Loucy (cell line): Measurements from ENCODE around the gene MRPS12.

Experiments used
- H2AFZ ChIP-seq: fragments of 200-600 bp; sonication (generic); 2 replicates; pipeline ENCODE4 v1.6.0; 2016; ENCODE audit warnings: antibody characterized with exemption, mild to moderate bottlenecking, low read length, moderate library complexity
- H3F3A ChIP-seq: fragments of 200-600 bp; 2 replicates; pipeline ENCODE4 v1.6.0; 2016; ENCODE audit warnings: antibody characterized with exemption, low read depth, mild to moderate bottlenecking
- H3K27me3 ChIP-seq: fragments of 200-600 bp; sonication (generic); 2 replicates; pipeline ENCODE4 v1.6.1; 2014; ENCODE audit warnings: low read length, mild to moderate bottlenecking; ENCODE audit not compliant: insufficient read depth, poor library complexity, severe bottlenecking
- H3K36me3 ChIP-seq: fragments of 200-600 bp; sonication (generic); 2 replicates; pipeline ENCODE4 v1.6.1; 2016; ENCODE audit warnings: low read length; ENCODE audit not compliant: insufficient read depth
- H3K4me1 ChIP-seq: fragments of 200-600 bp; sonication (generic); 2 replicates; pipeline ENCODE4 v1.5.1; 2014; ENCODE audit warnings: low read length, mild to moderate bottlenecking; ENCODE audit not compliant: insufficient read depth, poor library complexity, severe bottlenecking
- H3K4me2 ChIP-seq: fragments of 200-600 bp; sonication (generic); 2 replicates; pipeline ENCODE4 v1.6.0; 2014; ENCODE audit warnings: antibody characterized with exemption, low read length, low read depth, mild to moderate bottlenecking; ENCODE audit not compliant: poor library complexity, severe bottlenecking
- H3K4me3 ChIP-seq: fragments of 200-600 bp; sonication (generic); 2 replicates; pipeline ENCODE4 v1.5.1; 2014; ENCODE audit warnings: low read length, mild to moderate bottlenecking, mixed read lengths; ENCODE audit not compliant: poor library complexity, severe bottlenecking
- H3K79me2 ChIP-seq: fragments of 200-600 bp; sonication (generic); 2 replicates; pipeline ENCODE4 v1.6.1; 2014; ENCODE audit warnings: low read length; ENCODE audit not compliant: insufficient read depth
- H3K9ac ChIP-seq: fragments of 200-600 bp; sonication (generic); 2 replicates; pipeline ENCODE4 v1.6.0; 2014; ENCODE audit warnings: mild to moderate bottlenecking, low read depth, low read length, moderate library complexity; ENCODE audit not compliant: poor library complexity, severe bottlenecking
- H3K9me2 ChIP-seq: fragments of 200-600 bp; sonication (generic); replicated peaks from 2 replicates; pipeline ENCODE4 v1.6.1; 2016; ENCODE audit warnings: low read depth, low read length, mixed read lengths
- H3K9me3 ChIP-seq: fragments of 200-600 bp; sonication (generic); 2 replicates; pipeline ENCODE4 v1.6.1; 2014; ENCODE audit warnings: mild to moderate bottlenecking, antibody characterized with exemption, low read length, low read depth; ENCODE audit not compliant: insufficient read depth
- H4K20me1 ChIP-seq: fragments of 200-600 bp; sonication (generic); 2 replicates; pipeline ENCODE4 v1.6.0; 2014; ENCODE audit warnings: antibody characterized with exemption, low read length, mild to moderate bottlenecking; ENCODE audit not compliant: insufficient read depth, poor library complexity, severe bottlenecking
- CTCF ChIP-seq: fragments of 200-600 bp; sonication (generic); conservative IDR thresholded peaks from 2 replicates; pipeline ENCODE4 v1.5.1; 2014; ENCODE audit warnings: mild to moderate bottlenecking, antibody characterized with exemption, low read length
- EZH2phosphoT487 ChIP-seq: fragments of 200-600 bp; IDR thresholded peaks from 2 replicates; pipeline ENCODE4 v1.6.1; 2018; ENCODE audit warnings: antibody characterized with exemption, mild to moderate bottlenecking, moderate library complexity, borderline replicate concordance

MRPS12 gene

GRCh38 chr19:38953677-38954076 is 22.9 kb downstream of the MRPS12 start:
- Histone ChIP-seq H3K9me3 (no peaks in the 10 kb centered on the region), H2AFZ (no peak overlapping the region), H3K9ac (no peak overlapping the region), H3K9me2 (no peaks in the 10 kb centered on the region), H4K20me1 (no peaks in the 10 kb centered on the region), H3K27me3 (no peaks in the 10 kb centered on the region), H3K79me2 (no peaks in the 10 kb centered on the region), H3F3A (no peaks in the 10 kb centered on the region), H3K36me3 (no peaks in the 10 kb centered on the region), H3K4me2 (no peak overlapping the region), H3K4me1 (no peaks in the 10 kb centered on the region), H3K4me3 (no peak overlapping the region)
- TF ChIP-seq EZH2phosphoT487 (no peak), CTCF (no peak)

DNA sequence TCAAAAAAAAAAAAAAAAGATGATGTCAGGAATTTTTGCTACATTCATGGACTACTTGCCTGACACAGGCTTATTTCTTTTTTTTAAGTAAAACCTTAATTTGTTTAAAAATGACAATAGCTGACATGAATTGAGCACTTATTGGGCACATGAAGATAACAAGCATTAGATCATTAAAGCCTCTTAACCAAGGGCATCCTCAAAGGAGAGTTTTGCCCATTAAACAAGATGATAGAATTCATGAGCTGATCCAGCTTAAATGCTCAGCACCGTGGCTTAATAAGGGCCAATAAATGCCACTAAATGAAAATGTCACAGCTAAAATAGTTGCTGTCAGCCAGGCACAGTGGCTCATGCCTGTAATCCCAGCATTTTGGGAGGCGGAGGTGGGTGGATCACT is 25.5 kb downstream of the MRPS12 start:
- Histone ChIP-seq H2AFZ (no peak overlapping the region), H3K4me2 (no peak overlapping the region), H3K4me3 (no peak overlapping the region), H3K9ac (no peak overlapping the region), H3K9me2 (no peaks in the 10 kb centered on the region), H3K79me2 (no peaks in the 10 kb centered on the region), H4K20me1 (no peaks in the 10 kb centered on the region), H3K9me3 (no peaks in the 10 kb centered on the region), H3K27me3 (no peaks in the 10 kb centered on the region), H3F3A (no peaks in the 10 kb centered on the region), H3K36me3 (no peaks in the 10 kb centered on the region), H3K4me1 (no peaks in the 10 kb centered on the region)
- no peak for TF ChIP-seq CTCF
- no peak for TF ChIP-seq EZH2phosphoT487

GRCh38 chr19:38958301-38958700 is 27.6 kb downstream of the MRPS12 start:
- Histone ChIP-seq H3K9me2 (no peaks in the 10 kb centered on the region), H2AFZ (0 out of 2 replicates have a peak overlapping the region, but pooled peaks have one; percentile 43), H3K4me3 (no peak overlapping the region), H4K20me1 (no peaks in the 10 kb centered on the region), H3K27me3 (no peaks in the 10 kb centered on the region), H3K9me3 (no peaks in the 10 kb centered on the region), H3K4me2 (no peak overlapping the region), H3K9ac (no peak overlapping the region), H3K4me1 (no peaks in the 10 kb centered on the region), H3F3A (no peaks in the 10 kb centered on the region), H3K36me3 (no peaks in the 10 kb centered on the region), H3K79me2 (no peaks in the 10 kb centered on the region)
- TF ChIP-seq EZH2phosphoT487 (no peak), CTCF (no peak)
